ENCODE measurements around the gene ZNF117. TPM values are rescaled to one million over a fixed set of nuclear protein-coding genes. Genes with fewer than 3 reads are reported as not detected.

The ZNF117 gene
- total RNA-seq, 1 donor from 2014 or later, result 3.6 TPM

GRCh38 chr7:64997927-64998391, 7.1 kb upstream of the ZNF117 start:
- no peak overlapping the region for H3K4me3 ChIP-seq (ENCODE audit: low read depth, low read length)
- no peak for DNase-seq (ENCODE audit: low read depth)
- TF ChIP-seq, protein P1, sequence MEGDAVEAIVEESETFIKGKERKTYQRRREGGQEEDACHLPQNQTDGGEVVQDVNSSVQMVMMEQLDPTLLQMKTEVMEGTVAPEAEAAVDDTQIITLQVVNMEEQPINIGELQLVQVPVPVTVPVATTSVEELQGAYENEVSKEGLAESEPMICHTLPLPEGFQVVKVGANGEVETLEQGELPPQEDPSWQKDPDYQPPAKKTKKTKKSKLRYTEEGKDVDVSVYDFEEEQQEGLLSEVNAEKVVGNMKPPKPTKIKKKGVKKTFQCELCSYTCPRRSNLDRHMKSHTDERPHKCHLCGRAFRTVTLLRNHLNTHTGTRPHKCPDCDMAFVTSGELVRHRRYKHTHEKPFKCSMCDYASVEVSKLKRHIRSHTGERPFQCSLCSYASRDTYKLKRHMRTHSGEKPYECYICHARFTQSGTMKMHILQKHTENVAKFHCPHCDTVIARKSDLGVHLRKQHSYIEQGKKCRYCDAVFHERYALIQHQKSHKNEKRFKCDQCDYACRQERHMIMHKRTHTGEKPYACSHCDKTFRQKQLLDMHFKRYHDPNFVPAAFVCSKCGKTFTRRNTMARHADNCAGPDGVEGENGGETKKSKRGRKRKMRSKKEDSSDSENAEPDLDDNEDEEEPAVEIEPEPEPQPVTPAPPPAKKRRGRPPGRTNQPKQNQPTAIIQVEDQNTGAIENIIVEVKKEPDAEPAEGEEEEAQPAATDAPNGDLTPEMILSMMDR (conservative IDR thresholded peaks at IDR 0.05; ENCODE audit: low read depth, low read length), result no peak

DNA sequence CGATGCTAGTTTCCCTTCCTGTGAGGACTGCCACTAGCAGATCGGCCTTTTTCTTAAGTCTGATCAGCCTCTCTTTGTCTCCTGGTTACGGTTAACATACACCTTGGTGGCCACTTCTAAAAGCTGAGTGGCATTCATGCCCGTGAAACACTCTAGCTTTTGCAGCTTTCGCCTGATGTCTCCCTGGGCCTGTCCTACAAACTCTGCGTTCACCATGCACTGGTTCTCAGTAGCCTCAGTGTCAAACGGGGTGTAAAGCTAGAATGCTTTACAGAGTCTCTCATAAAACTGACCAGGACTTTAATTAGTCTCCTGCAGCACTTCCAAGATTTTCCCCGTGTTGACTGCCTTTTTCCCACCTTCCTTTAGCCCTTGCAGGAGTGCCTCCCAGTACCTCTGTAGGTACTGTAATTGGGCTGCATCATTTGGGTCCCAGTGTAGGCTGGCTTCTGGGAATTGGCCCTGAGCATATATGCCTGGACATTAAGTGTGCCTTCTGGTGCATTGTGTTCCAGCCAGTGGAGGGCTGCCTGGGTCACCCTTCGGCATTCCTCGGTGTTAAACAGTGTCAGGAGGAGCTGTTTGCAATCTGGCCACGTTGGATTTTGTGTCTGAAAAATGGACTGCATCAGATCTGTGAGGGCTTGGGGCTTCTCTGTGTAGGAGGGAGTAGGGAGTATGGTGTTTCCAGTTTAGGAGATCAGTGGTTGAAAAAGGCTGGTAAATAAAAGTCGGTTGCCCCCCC, 6.5 kb upstream of the ZNF117 start:
- TF ChIP-seq, protein P1 (conservative IDR thresholded peaks at IDR 0.05; ENCODE audit: low read depth, low read length), result no peak
- H3K4me3 ChIP-seq (ENCODE audit: low read depth, low read length), result no peak overlapping the region
- no peak for DNase-seq (ENCODE audit: low read depth)

GRCh38 chr7:64996305-64996704, 5.5 kb upstream of the ZNF117 start:
- no peak overlapping the region for H3K4me3 ChIP-seq (ENCODE audit: low read depth, low read length)
- TF ChIP-seq, protein P1 (conservative IDR thresholded peaks at IDR 0.05; ENCODE audit: low read depth, low read length), result no peak
- DNase-seq (ENCODE audit: low read depth), result no peak

- TF ChIP-seq, protein P1 (conservative IDR thresholded peaks at IDR 0.05; ENCODE audit: low read depth, low read length), result no peak
- no peak for DNase-seq (ENCODE audit: low read depth)
- no peak overlapping the region for H3K4me3 ChIP-seq (ENCODE audit: low read depth, low read length)
Measured at GRCh38 chr7:64993901-64994300, 3.1 kb upstream of the ZNF117 start.

GRCh38 chr7:64992971-64993370, 2.1 kb upstream of the ZNF117 start:
- TF ChIP-seq, protein P1 (conservative IDR thresholded peaks at IDR 0.05; ENCODE audit: low read depth, low read length), result no peak
- no peak for DNase-seq (ENCODE audit: low read depth)
- no peak overlapping the region for H3K4me3 ChIP-seq (ENCODE audit: low read depth, low read length)

DNA sequence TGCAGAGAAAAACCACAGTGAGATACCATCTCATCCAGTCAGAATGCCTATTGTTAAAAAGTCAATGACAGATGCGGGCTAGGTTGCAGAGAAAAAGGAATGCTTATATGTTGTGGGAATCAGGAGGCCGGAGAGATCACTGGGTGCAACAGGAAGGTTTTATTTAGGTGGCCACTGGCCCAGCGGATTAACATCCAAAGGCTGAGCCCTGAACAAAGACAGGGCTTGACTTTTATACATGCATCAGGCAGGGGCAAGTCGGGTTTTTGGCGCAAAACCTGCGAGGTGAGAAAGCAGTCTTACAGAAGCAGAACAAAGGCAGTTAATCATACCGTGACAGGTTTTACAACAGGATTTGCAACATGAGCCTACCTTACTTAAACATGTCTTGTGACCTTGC, 620 bp downstream of the ZNF117 start:
- no peak for DNase-seq (ENCODE audit: low read depth)
- TF ChIP-seq, protein P1 (conservative IDR thresholded peaks at IDR 0.05; ENCODE audit: low read depth, low read length), result no peak
- H3K4me3 ChIP-seq (ENCODE audit: low read depth, low read length), result no peak overlapping the region
